ENCODE data around the gene OR2M3.

- TF ChIP-seq POLR2AphosphoS5 (IDR thresholded peaks at IDR 0.05; ENCODE audit: low read depth, low read length): no peak
- no peak for TF ChIP-seq REST (IDR thresholded peaks at IDR 0.05; ENCODE audit: insufficient read depth in 1 of 2, low read depth in 2 of 2, low read length in 2 of 2)
Measured at GRCh38 chr1:248187363-248187762, 9.7 kb upstream of the OR2M3 start.
